ENCODE data around the gene PTGER1. TPM values are rescaled to one million over a fixed set of nuclear protein-coding genes. Genes with fewer than 3 reads are reported as not detected.

The PTGER1 gene
- total RNA-seq, 2 donors from 2014 or later, result 0.81 to 1.0 TPM

DNA sequence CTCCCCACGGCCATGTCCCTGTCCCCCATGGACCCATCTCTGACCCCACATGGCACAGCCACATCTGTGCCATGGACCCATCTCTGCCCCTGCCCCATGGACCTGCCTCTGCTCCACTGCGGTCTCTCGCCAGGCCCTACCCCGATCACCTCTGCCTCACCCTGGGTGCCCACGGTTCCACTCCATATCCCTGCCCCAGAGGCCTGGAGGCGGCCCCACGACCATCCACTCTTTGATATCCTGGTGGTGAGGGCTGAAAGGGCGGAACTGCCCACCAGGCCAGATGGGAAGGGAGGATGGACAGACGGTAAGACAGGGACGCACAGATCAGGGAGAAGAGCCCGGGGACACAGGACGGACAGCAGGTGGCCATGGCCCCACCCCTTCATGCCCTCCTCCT is 327 bp downstream of the PTGER1 start:
- no peak for DNase-seq
- H3K36me3 Mint-ChIP-seq (ENCODE audit: low read depth), result peaks cover 14% of the 10 kb centered on the region
- Histone ChIP-seq H3K9me3 (ENCODE audit: control insufficient read depth, low read length) (no peaks in the 10 kb centered on the region), H3K27me3 (ENCODE audit: control insufficient read depth, insufficient read depth, low read length, poor library complexity, severe bottlenecking) (no peaks in the 10 kb centered on the region), H3K4me3 (ENCODE audit: low read length) (no peak overlapping the region), H3K4me1 (ENCODE audit: control insufficient read depth, insufficient read depth, low read length) (no peaks in the 10 kb centered on the region), H3K9ac (ENCODE audit: extremely low read depth, low read length, poor library complexity, severe bottlenecking) (no peak overlapping the region), H3K36me3 (ENCODE audit: control insufficient read depth, insufficient read depth, low read length) (peaks cover 21% of the 10 kb centered on the region), H3K27ac (ENCODE audit: low read depth, low read length) (no peak overlapping the region)
- TF ChIP-seq, protein P1, sequence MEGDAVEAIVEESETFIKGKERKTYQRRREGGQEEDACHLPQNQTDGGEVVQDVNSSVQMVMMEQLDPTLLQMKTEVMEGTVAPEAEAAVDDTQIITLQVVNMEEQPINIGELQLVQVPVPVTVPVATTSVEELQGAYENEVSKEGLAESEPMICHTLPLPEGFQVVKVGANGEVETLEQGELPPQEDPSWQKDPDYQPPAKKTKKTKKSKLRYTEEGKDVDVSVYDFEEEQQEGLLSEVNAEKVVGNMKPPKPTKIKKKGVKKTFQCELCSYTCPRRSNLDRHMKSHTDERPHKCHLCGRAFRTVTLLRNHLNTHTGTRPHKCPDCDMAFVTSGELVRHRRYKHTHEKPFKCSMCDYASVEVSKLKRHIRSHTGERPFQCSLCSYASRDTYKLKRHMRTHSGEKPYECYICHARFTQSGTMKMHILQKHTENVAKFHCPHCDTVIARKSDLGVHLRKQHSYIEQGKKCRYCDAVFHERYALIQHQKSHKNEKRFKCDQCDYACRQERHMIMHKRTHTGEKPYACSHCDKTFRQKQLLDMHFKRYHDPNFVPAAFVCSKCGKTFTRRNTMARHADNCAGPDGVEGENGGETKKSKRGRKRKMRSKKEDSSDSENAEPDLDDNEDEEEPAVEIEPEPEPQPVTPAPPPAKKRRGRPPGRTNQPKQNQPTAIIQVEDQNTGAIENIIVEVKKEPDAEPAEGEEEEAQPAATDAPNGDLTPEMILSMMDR (conservative IDR thresholded peaks at IDR 0.05), result no peak
- no peak overlapping the region for H3K4me3 Mint-ChIP-seq
- H3K9me3 Mint-ChIP-seq, result no peaks in the 10 kb centered on the region
- peaks cover 14% of the 10 kb centered on the region for H3K27me3 Mint-ChIP-seq (ENCODE audit: insufficient read depth)
- H3K4me1 Mint-ChIP-seq, result peaks cover 13% of the 10 kb centered on the region
- WGBS, 2 experiments (ENCODE audit: insufficient coverage in 1 of 2, insufficient read length in 1 of 2), result 82 to 100% methylated on average over 5 to 12 of the region's 12 CpGs
- H3K27ac Mint-ChIP-seq, result no peak overlapping the region

DNA sequence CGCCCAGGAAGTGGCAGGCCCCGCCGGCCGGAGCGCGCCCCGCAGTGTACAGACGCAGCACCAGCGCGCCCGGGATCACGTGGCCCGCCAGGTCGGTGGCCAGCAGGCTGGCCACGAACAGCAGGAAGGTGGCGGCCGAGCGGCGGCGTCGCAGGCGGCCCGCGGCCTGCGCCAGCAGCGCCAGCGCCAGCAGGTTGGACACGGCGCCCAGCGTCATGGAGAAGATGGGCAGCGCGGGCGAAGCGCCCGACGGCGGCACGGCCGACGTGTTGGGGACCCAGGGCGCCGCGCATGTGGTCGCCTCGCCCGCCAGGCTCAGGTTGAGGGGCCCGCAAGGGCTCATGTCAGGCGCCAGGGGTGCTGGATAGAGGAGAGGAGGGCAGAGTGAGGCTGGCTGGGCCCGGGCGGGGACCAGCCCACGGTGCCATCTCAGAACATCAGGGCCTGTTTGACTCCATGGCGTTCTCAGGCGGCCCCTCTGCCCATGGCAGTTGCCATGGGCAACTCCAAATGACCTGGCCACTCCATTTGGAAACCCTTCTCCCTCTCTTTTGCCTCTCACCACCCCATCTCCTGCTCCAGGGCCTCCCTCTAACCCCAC is 1.1 kb downstream of the PTGER1 start:
- H3K36me3 Mint-ChIP-seq (ENCODE audit: low read depth), result peaks cover 19% of the 10 kb centered on the region
- no peak overlapping the region for H3K4me3 Mint-ChIP-seq
- no peaks in the 10 kb centered on the region for H3K9me3 ChIP-seq (ENCODE audit: control insufficient read depth, low read length)
- peaks cover 17% of the 10 kb centered on the region for H3K36me3 ChIP-seq (ENCODE audit: control insufficient read depth, insufficient read depth, low read length)
- TF ChIP-seq, protein P1 (conservative IDR thresholded peaks at IDR 0.05), result no peak
- H3K27ac Mint-ChIP-seq, result no peak overlapping the region
- H3K4me1 Mint-ChIP-seq, result peaks cover 13% of the 10 kb centered on the region
- H3K27me3 Mint-ChIP-seq (ENCODE audit: insufficient read depth), result peaks cover 14% of the 10 kb centered on the region
- DNase-seq, result no peak
- H3K4me3 ChIP-seq (ENCODE audit: low read length), result no peak overlapping the region
- no peak overlapping the region for H3K27ac ChIP-seq (ENCODE audit: low read depth, low read length)
- H3K4me1 ChIP-seq (ENCODE audit: control insufficient read depth, insufficient read depth, low read length), result no peaks in the 10 kb centered on the region
- no peaks in the 10 kb centered on the region for H3K9me3 Mint-ChIP-seq
- no peak overlapping the region for H3K9ac ChIP-seq (ENCODE audit: extremely low read depth, low read length, poor library complexity, severe bottlenecking)
- no peaks in the 10 kb centered on the region for H3K27me3 ChIP-seq (ENCODE audit: control insufficient read depth, insufficient read depth, low read length, poor library complexity, severe bottlenecking)
- WGBS, 2 experiments (ENCODE audit: insufficient coverage in 1 of 2, insufficient read length in 1 of 2), result 97% methylated on average over 44 to 53 of the region's 53 CpGs

DNA sequence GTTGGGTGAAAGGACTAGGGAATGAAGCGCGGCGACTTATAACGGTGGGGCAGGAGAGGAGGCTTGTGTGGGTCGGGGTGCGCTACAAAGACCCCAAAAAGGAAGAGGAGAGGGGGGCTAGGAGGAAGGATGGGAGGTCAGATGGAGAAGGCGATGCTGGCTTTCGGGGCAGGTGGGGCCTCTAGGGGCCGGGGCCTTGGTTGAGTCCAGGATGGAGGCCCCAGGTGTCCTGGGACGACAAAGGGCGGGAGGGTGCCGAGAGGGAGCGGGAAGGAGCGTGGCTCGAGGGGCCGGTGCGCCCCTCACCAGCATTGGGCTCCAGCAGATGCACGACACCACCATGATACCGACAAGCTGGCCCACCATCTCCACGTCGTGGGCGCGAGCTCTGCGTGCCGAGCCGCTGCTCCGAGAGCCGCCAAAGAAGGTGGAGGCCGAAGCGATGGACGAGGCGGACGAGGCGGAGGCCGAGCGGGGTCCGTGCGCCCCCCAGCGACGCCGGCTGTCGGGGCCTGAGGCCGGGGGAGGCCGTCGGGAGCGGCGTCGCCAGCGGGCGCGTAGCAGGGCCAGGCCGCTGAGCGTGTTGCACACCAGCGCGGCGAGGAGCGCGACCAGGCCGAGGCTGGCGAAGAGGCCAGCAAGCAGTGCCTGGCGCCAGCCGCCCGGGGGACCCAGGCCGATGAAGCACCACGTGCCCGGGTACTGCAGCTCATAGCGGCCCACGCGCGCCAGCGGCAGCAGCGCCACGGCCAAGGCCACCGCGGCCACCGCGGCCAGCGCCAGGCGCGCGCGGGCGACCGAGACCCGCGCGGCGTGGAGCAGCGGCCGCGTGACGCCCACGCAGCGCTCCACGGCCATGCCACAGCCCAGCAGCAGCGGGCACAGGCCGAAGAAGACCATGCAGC is 1.8 kb downstream of the PTGER1 start:
- H3K4me1 Mint-ChIP-seq, result peaks cover 13% of the 10 kb centered on the region
- no peaks in the 10 kb centered on the region for H3K9me3 ChIP-seq (ENCODE audit: control insufficient read depth, low read length)
- H3K27ac ChIP-seq (ENCODE audit: low read depth, low read length), result no peak overlapping the region
- peaks cover 14% of the 10 kb centered on the region for H3K27me3 Mint-ChIP-seq (ENCODE audit: insufficient read depth)
- H3K4me1 ChIP-seq (ENCODE audit: control insufficient read depth, insufficient read depth, low read length), result no peaks in the 10 kb centered on the region
- peak overlapping the region; percentile 49 for H3K4me3 Mint-ChIP-seq
- DNase-seq, result no peak
- H3K9me3 Mint-ChIP-seq, result no peaks in the 10 kb centered on the region
- TF ChIP-seq, protein P1 (conservative IDR thresholded peaks at IDR 0.05), result no peak
- no peak overlapping the region for H3K27ac Mint-ChIP-seq
- peaks cover 18% of the 10 kb centered on the region for H3K36me3 Mint-ChIP-seq (ENCODE audit: low read depth)
- H3K9ac ChIP-seq (ENCODE audit: extremely low read depth, low read length, poor library complexity, severe bottlenecking), result no peak overlapping the region
- H3K27me3 ChIP-seq (ENCODE audit: control insufficient read depth, insufficient read depth, low read length, poor library complexity, severe bottlenecking), result no peaks in the 10 kb centered on the region
- peaks cover 15% of the 10 kb centered on the region for H3K36me3 ChIP-seq (ENCODE audit: control insufficient read depth, insufficient read depth, low read length)
- no peak overlapping the region for H3K4me3 ChIP-seq (ENCODE audit: low read length)
- WGBS, 2 experiments (ENCODE audit: insufficient coverage in 1 of 2, insufficient read length in 1 of 2), result 89 to 96% methylated on average over 84 to 97 of the region's 97 CpGs
